Right kidney (tissue), 9 donors: Measurements from ENCODE around the gene CFAP90.
A peak's percentile ranks its signal among the peaks of the same experiment; 100 is the strongest.

Source experiments
- DNase-seq: peaks from one replicate; pipeline ENCODE4 v3.0.0-alpha.2; 2016
- long read RNA-seq, 8 donors: transcript quantifications; one replicate each; lab custom pipeline, GENCODE V29; 2026

The CFAP90 gene
- long read RNA-seq, donor 1, partial matches to known transcripts = 0 of 4 reads
- long read RNA-seq, donor 1, other reads (novel, unspliced or antisense) = 0 of 4 reads
- long read RNA-seq, donor 2, partial matches to known transcripts = 0 of 1 reads
- long read RNA-seq, donor 2, other reads (novel, unspliced or antisense) = 0 of 1 reads
- long read RNA-seq, donor 3 = 0 reads
- long read RNA-seq, donor 4, partial matches to known transcripts = 0 of 1 reads
- long read RNA-seq, donor 4, other reads (novel, unspliced or antisense) = 0 of 1 reads
- long read RNA-seq, donor 5 = 0 reads
- long read RNA-seq, donor 6, transcript C5orf49-201 (3 exons, 2,385 nt) = major isoform, 6 of 6 reads
- long read RNA-seq, donor 6, partial matches to known transcripts = 0 of 6 reads
- long read RNA-seq, donor 6, other reads (novel, unspliced or antisense) = 0 of 6 reads
- long read RNA-seq, donor 7, transcript C5orf49-201 (3 exons, 2,385 nt) = major isoform, 5 of 5 reads
- long read RNA-seq, donor 7, partial matches to known transcripts = 0 of 5 reads
- long read RNA-seq, donor 7, other reads (novel, unspliced or antisense) = 0 of 5 reads
- long read RNA-seq, donor 8, transcript C5orf49-201 (3 exons, 2,385 nt) = major isoform, 6 of 6 reads
- long read RNA-seq, donor 8, partial matches to known transcripts = 0 of 6 reads
- long read RNA-seq, donor 8, other reads (novel, unspliced or antisense) = 0 of 6 reads

DNA sequence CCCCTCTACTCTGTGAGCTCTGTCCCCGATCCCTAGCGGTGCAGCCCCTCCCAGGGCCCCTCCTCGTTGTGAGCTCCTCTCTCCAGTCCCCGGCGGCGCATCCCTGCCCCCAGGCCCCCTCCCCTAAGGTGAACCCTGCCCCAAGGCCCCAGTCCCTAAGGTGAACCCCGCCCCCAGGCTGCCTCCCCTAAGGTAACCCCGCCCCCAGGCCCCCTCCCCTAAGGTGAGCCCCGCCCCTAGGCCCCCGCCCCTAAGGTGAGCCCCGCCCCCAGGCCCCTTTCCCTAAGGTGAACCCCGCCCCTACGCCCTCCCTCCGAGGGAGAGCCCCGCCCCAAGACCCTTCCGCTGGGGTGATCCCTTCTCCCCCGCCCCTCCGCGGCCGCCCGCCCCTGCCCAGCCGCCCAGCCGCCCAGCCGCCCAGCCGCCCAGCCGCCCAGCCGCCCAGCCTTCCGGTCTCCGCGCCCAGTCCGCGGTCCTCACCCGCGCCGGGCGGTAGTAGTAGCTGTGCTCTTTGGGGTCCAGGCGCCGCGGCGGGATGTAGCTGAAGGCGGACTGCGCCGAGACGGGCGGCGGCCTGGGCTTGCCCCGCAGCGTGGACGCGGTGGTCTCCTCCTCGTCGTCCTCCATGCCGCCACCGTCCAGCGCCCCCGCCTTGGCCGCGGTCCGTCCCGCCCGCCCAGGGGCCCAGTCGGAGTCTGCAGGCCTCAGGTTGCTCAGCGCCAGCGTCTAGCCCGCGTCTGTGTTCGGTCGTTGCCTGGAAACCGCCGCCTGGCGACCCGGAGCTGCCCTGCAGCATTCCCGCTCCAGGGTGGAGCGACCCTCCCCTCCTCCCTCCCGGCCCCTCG is at the start of gene CFAP90:
Gene CFAP90, minus strand, starts transcription at position 739 of the 845 bp plus-strand sequence. Its CDS starts 112 bp downstream, at position 627.
- peak; percentile 88 for DNase-seq

DNA sequence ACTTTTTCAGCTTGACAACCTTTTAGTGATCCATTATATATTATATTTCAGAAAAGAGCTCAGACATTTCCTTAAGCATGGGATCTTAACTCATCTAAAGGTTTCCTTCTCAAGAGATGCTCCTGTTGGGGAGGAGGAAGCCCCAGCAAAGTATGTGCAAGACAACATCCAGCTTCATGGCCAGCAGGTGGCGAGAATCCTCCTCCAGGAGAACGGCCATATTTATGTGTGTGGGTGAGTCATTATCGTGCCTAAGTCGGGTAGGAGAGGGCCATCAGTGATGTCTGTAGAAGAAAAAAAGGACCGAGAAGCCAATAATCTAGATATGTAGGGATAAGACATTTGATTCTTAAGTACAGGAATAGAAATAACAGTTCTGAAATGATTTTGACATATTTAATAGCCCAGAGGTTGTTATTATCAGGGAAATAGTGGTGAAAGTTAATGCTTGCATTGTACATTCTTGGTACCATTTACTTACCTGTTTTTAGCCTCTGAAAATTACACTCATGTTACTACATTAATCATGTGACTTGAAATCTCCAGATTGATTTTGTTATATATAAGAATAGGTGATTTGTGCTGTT is 46.2 kb upstream of the CFAP90 start:
- DNase-seq = no peak

DNA sequence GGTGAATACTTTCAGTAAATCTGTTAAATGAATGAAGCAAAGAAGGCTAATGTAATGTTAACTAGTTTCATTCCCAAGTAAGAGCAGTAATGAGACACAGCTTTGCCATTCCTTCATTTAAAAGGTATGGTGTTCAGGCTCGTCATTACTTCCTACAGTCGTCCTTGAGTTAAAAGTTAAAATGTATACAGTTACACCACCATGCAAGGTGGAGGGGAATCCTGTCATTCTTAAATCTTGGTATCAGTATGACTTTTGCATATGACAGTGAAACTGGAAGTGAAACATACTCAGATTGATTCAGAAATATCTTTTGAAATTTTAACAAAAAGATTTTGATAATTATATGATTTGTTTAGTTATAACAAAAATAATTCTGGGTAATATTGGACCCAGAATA is 43.9 kb upstream of the CFAP90 start:
- no peak for DNase-seq

GRCh38 chr5:7894439-7894838 is 43.5 kb upstream of the CFAP90 start:
- no peak for DNase-seq

GRCh38 chr5:7888901-7889300 is 38.0 kb upstream of the CFAP90 start:
- no peak for DNase-seq

- DNase-seq = peak; percentile 14
Observed at GRCh38 chr5:7886849-7887475, 36.0 kb upstream of the CFAP90 start.

- DNase-seq = no peak
Observed at GRCh38 chr5:7884491-7885267, 33.7 kb upstream of the CFAP90 start.

DNA sequence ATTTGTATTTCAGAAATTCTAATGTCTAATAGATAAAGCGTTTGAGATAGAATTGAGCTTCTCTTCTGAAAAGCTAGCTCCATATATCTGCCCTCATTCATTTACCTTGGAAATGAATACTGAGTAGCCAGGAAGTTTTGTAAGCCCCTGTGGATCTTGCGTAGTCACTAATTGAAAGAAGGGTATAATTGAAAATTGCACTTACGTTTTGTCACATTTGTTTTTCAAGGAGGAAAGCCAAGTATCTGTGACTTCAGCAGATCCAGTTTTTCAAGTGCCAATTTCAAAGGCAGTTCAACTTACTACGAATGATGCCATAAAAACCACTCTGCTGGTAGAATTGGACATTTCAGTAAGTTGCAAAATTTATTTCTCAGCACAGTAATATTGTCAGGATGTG is 32.0 kb upstream of the CFAP90 start:
- no peak for DNase-seq

DNA sequence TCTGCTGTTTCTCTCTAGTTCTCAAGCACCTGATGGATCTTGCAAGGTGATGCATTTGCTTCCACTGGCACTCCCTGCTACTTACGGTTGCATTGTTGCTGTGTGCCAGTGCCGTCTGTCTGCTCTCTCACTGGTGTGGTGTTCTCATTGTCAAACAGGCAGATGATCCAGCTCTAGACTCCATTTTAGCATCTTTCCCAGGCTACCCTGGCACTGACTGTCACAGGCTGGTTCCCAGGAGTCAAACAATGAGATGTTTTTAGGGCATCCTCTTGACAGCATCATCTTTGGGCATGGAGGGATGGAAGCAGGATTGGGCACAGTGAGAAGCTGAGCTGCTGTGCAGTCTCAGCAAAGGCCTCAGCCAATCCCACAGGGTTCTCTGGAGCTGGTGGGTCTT is 30.9 kb upstream of the CFAP90 start:
- DNase-seq = no peak

GRCh38 chr5:7881091-7881490 is 30.2 kb upstream of the CFAP90 start:
- no peak for DNase-seq

GRCh38 chr5:7878381-7878873 is 27.5 kb upstream of the CFAP90 start:
- DNase-seq = no peak

- DNase-seq = no peak
Observed at GRCh38 chr5:7877851-7878250, 26.9 kb upstream of the CFAP90 start.

DNA sequence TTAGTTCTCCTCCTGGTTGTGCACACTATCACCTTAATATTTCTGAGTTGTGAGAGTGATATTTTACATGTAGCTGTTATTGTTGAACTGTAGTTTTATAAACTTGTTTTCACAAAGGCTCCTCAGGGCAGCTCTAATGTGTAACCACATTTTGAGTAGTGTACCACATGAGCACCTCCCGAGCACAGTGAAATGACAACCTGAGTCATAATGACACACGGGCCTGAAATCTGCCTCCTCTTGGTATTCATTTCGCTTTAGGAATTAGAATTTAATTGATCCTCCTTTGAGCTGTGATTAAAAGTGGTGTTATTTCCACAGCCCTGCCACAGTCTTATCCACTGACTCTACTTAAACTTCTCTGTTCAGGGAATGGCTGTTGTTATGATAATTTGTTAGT is 25.9 kb upstream of the CFAP90 start:
- DNase-seq = no peak

DNA sequence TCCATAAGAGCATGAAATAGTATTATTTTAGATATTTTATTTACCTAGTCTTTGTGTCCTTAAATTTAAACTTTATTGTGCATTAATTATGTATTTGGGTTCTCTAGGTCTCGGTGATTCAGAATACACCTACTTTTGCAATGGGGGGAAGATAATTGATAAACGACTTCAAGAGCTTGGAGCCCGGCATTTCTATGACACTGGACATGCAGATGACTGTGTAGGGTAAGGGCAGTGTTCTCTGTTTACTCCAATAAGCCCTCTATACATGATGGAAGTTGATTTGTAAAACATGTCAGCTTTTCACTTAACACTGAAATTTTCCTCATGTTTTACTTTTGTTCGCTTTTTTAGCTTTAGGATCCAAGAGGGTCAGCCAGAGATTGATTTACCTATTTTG is 24.2 kb upstream of the CFAP90 start:
- no peak for DNase-seq

- no peak for DNase-seq
Observed at GRCh38 chr5:7874639-7875038, 23.7 kb upstream of the CFAP90 start.

DNA sequence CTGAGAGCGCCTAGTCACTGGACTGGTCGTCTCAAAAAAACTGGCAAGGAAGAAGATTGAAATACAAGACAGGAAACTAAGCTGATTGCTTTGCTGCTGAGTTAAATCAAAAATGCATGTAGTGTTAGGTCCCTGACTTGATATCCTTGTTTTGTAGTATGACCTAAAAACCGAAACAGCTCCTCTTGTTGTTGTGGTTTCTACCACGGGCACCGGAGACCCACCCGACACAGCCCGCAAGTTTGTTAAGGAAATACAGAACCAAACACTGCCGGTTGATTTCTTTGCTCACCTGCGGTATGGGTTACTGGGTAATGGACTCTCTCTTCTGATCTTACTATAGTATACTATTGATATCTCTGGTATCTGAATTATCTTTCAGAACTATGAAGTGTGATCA is 22.3 kb upstream of the CFAP90 start:
- DNase-seq = no peak

GRCh38 chr5:7872517-7873130 is 21.7 kb upstream of the CFAP90 start:
- DNase-seq = no peak

- no peak for DNase-seq
Observed at GRCh38 chr5:7871653-7872052, 20.7 kb upstream of the CFAP90 start.

GRCh38 chr5:7869474-7870136 is 18.7 kb upstream of the CFAP90 start:
- DNase-seq = no peak
